ENCODE results near the gene KCNQ1. TPM values are rescaled to one million over a fixed set of nuclear protein-coding genes. Genes with fewer than 3 reads are reported as not detected.

Gene KCNQ1
- total RNA-seq, 2 experiments from 2014 or later, result 9.1 to 10.9 TPM

DNA sequence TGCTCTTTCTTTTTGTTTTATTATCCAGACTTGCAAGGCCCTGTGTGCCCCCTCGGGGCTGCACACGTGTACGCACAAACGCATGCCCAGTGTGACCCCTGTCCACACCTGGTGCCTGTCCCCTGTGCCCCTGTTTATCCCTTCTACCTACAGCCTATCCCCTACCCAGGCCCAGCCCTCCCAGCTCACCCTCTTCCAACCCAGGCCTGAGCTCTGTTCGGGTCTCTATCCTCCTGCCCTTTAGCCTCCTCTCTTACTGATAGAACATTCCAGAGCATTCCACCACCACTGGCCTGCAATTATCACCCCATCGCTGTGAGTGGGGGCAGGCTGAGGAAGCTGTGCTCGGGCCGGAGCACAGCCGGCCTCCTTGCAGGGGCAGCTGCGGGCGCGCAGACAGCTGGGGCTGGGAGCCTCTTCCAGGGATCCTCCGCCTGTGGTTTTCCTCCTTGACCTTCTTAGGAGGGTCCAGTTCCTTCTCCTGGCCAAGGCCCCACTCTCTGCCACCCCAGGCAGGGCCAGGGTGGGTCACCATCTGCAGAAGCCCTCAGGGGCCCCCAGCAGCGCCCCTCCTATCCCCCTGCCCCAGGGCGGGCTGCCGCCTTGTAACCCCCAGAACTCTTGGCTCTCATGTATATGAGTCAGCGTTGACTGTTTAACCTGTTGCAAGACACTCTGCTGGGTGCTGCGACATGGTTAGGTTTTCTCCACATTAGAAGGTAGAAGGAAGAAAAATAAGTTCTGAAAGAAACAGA, 296.7 kb downstream of the KCNQ1 start:
- Mint-ChIP-seq H3K27me3 (no peaks in the 10 kb centered on the region), H3K27ac (no peak overlapping the region), H3K36me3 (ENCODE audit: low read depth) (no peaks in the 10 kb centered on the region), H3K4me1 (no peaks in the 10 kb centered on the region), H3K9me3 (ENCODE audit: low read depth) (no peaks in the 10 kb centered on the region), H3K4me3 (no peak overlapping the region)
- DNase-seq (no peak), ATAC-seq (no peak)
- ChIA-PET POLR2A (no interaction called here), CTCF (no interaction called here)
- intact Hi-C loops (cut with DNase I, micrococcal nuclease), result no loop called here

DNA sequence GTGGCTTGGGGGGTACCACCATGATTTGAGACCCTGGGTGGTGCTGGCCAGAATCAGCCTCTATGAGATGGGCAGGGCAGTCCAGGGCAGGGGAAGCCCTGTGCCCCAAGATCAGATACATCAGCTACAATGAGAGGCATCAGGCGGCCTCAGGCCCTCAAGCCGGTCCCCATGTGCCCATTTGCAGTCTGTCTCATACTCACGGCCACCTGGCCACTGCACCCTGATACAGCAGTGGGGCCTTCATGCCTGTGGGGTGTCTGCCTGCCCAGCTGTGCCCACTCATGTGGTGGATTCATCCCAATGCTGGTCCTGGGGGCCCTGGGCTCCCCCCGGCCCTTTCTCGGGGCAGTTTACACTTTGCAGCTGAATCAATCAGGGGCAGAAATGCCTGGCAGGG, 297.4 kb downstream of the KCNQ1 start:
- ATAC-seq (no peak), DNase-seq (no peak)
- no peaks in the 10 kb centered on the region for H3K9me3 Mint-ChIP-seq (ENCODE audit: low read depth)
- ChIA-PET POLR2A (no interaction called here), CTCF (no interaction called here)
- intact Hi-C loops (cut with DNase I, micrococcal nuclease), result no loop called here
- H3K27ac Mint-ChIP-seq, result no peak overlapping the region
- H3K36me3 Mint-ChIP-seq (ENCODE audit: low read depth), result no peaks in the 10 kb centered on the region
- no peak overlapping the region for H3K4me3 Mint-ChIP-seq
- no peaks in the 10 kb centered on the region for H3K27me3 Mint-ChIP-seq
- H3K4me1 Mint-ChIP-seq, result no peaks in the 10 kb centered on the region

DNA sequence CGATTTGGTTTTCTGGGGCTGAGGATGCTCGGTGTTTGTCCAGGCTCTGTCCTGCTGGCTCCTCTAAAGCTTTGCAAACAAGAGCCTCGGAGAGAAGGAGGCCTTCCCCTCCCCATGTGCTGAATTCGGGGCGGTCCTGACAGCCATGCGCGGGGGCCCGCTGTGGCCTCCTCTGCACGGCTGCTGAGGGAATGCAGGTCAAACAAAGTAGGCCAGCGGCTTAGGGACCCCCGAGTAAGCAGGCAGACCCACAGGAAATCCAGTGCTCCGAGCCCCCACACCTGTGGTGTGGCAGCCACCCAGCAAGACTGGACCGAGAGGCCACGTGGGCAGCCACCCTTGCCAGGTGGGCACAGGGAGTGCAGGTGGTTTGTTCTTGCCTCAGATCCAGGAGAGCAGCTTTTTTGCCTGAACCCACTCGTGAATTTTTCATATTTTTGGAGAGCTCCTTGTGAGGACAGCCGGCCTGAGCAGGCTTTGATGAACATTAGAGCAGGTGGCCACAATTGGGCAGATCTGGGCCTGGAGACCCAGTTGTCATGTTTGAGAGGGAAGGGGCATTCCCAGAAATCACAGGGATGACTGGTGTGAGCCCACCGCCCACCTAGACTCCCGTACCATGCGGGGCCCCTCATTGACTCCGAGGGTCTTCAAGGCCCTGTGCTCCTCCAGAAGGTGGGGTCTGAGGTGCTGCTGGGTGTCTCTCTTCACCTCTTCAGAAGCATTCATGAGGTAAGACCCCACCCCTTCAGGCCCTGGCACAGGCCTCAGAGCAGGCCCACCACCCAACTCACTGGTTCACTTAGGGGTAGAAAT, 298.0 kb downstream of the KCNQ1 start:
- ATAC-seq, result no peak
- Mint-ChIP-seq H3K36me3 (ENCODE audit: low read depth) (no peaks in the 10 kb centered on the region), H3K27ac (no peak overlapping the region), H3K9me3 (ENCODE audit: low read depth) (no peaks in the 10 kb centered on the region), H3K4me3 (no peak overlapping the region), H3K4me1 (no peaks in the 10 kb centered on the region), H3K27me3 (no peaks in the 10 kb centered on the region)
- POLR2A ChIA-PET, result interaction anchor here (0.6 kb wide), 1 partner anchor 332 kb away, joined by 3 read pairs; no protein-coding TSS in a partner anchor
- no peak for DNase-seq
- intact Hi-C loops (cut with DNase I, micrococcal nuclease), result no loop called here
- CTCF ChIA-PET, result no interaction called here

DNA sequence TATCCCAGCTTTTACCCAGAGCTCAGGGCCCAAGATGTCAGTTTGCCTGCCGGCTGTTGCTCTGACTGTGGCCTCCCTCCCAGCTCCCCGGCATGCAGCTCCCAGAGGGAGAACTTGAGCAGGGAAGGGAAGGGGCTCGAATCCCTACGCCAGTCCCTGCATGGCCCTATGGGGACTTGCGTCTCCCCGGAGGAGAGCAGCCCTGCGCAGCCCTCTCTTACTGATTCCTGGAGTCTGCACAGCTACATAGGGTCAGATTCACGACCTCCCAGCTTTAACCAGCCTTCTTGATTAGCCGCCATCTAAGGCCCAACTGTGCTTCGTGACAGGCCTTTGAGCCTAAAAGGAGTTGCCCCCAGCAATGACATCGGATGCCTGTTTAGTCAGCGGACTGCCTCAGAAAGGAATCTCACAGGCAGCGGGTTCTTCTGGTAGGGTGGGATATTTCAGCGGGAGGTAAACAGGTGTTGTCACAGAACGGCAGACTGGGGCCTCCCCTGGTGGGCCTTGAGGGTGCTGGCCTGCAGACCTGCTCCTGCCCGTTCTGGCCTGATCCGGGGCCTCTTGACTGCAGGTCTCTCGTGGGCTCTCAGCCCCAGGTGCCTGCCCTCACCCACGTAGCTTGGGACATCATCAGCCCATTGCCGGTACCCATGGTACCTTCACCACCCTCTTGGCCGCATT, 298.8 kb downstream of the KCNQ1 start:
- H3K36me3 Mint-ChIP-seq (ENCODE audit: low read depth), result no peaks in the 10 kb centered on the region
- intact Hi-C loops (cut with DNase I, micrococcal nuclease), result no loop called here
- ATAC-seq (no peak), DNase-seq (no peak)
- no peaks in the 10 kb centered on the region for H3K27me3 Mint-ChIP-seq
- CTCF ChIA-PET, result no interaction called here
- no peak overlapping the region for H3K4me3 Mint-ChIP-seq
- H3K4me1 Mint-ChIP-seq, result no peaks in the 10 kb centered on the region
- H3K9me3 Mint-ChIP-seq (ENCODE audit: low read depth), result no peaks in the 10 kb centered on the region
- POLR2A ChIA-PET, result interaction anchor here (0.6 kb wide), 1 partner anchor 332 kb away, joined by 3 read pairs; no protein-coding TSS in a partner anchor
- no peak overlapping the region for H3K27ac Mint-ChIP-seq

DNA sequence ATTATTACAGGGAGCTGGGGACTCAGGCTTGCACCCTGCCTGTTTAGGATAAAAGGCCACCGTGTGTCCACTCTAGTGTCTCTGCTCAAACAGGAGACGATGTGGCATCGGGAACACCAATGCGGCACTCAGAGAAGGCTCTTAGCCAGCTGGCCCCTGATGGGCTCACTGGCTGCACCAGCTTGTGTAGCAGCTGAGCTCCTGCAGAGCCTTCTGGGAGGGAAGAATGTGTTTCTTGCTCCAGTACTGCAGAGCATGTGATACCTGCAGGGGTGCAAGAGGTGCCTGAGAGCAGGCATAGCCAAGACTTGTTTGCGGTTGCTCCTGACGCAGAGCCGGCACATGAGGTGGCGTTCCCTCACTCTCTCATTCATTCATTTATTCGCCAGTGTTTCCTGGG, 299.4 kb downstream of the KCNQ1 start:
- ATAC-seq, result no peak
- H3K9me3 Mint-ChIP-seq (ENCODE audit: low read depth), result no peaks in the 10 kb centered on the region
- POLR2A ChIA-PET, result no interaction called here
- intact Hi-C loops (cut with DNase I, micrococcal nuclease), result no loop called here
- no peak overlapping the region for H3K4me3 Mint-ChIP-seq
- H3K27me3 Mint-ChIP-seq, result no peaks in the 10 kb centered on the region
- H3K36me3 Mint-ChIP-seq (ENCODE audit: low read depth), result no peaks in the 10 kb centered on the region
- no peak overlapping the region for H3K27ac Mint-ChIP-seq
- no peak for DNase-seq
- CTCF ChIA-PET, result no interaction called here
- no peaks in the 10 kb centered on the region for H3K4me1 Mint-ChIP-seq

DNA sequence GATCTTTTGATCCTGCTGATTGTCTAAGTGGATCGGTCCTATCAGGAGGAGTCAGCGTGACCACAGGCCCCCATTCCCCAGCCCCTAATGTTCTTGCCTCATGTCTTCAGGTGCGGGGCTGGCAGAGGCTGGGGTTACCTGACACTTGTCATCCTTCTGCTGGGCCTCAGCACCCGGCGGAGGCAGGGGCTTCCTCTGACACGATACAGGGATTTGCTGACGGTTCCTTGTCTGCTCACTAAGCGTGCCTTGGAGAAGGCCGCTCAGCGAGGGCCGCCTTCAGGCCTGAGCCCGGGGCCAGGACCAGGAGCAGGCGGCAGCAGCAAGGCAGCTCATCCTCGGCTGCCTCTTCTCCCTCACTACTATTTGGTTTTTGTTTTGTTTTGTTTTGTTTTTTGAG, 300.7 kb downstream of the KCNQ1 start:
- ATAC-seq (no peak), DNase-seq (no peak)
- H3K27ac Mint-ChIP-seq, result no peak overlapping the region
- CTCF ChIA-PET, result interaction anchor here (0.7 kb wide), 1 partner anchor 159 kb away, joined by 4 read pairs; no protein-coding TSS in a partner anchor
- H3K4me1 Mint-ChIP-seq, result no peaks in the 10 kb centered on the region
- H3K27me3 Mint-ChIP-seq, result no peaks in the 10 kb centered on the region
- no peaks in the 10 kb centered on the region for H3K36me3 Mint-ChIP-seq (ENCODE audit: low read depth)
- H3K9me3 Mint-ChIP-seq (ENCODE audit: low read depth), result no peaks in the 10 kb centered on the region
- intact Hi-C loops (cut with DNase I, micrococcal nuclease), result no loop called here
- POLR2A ChIA-PET, result no interaction called here
- no peak overlapping the region for H3K4me3 Mint-ChIP-seq

DNA sequence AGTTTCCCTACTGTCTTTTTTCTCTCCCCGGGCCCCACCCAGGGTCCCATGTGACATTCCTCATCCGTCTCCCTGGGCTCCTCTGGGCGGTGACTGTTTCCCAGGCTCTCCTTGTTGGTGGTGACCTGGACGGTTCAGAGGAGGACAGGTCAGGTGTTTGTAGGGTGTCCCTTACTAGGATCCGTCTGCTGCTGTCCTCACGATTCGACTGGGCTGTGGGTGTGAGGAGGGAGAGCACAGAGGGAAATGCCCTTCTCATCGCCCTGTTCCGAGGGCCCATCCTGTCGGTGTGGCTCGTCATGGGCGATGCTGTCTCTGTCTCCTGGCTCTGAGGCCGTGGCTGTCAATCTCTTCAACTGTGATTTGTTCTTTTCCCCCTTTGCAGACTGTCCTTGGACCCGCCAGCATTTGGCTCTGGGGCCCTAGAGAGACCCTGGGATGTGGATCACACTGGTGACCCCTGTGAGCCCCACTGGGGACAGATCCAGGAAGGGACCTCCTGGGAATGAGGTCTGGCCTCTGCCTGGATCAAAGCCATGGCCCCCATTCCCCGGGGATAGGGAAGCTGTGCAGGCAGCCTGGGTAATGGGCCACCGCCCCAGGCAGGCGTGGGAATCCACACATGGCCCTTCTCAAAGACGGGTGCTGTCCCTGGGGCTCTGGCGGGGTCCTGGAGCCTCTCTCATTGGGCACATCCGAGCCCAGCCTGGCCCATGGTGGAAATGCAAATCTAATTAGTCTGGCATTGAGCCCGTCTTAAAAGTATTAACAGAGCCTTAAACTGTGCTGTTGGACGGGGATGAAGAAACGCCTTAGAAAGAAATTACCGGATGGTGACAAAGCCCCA, 301.8 kb downstream of the KCNQ1 start:
- no peak for DNase-seq
- intact Hi-C loops (cut with DNase I, micrococcal nuclease), result no loop called here
- H3K27ac Mint-ChIP-seq, result no peak overlapping the region
- CTCF ChIA-PET, result no interaction called here
- H3K4me3 Mint-ChIP-seq, result no peak overlapping the region
- no peaks in the 10 kb centered on the region for H3K9me3 Mint-ChIP-seq (ENCODE audit: low read depth)
- no peak for ATAC-seq
- no peaks in the 10 kb centered on the region for H3K4me1 Mint-ChIP-seq
- POLR2A ChIA-PET, result no interaction called here
- H3K27me3 Mint-ChIP-seq, result no peaks in the 10 kb centered on the region
- no peaks in the 10 kb centered on the region for H3K36me3 Mint-ChIP-seq (ENCODE audit: low read depth)

DNA sequence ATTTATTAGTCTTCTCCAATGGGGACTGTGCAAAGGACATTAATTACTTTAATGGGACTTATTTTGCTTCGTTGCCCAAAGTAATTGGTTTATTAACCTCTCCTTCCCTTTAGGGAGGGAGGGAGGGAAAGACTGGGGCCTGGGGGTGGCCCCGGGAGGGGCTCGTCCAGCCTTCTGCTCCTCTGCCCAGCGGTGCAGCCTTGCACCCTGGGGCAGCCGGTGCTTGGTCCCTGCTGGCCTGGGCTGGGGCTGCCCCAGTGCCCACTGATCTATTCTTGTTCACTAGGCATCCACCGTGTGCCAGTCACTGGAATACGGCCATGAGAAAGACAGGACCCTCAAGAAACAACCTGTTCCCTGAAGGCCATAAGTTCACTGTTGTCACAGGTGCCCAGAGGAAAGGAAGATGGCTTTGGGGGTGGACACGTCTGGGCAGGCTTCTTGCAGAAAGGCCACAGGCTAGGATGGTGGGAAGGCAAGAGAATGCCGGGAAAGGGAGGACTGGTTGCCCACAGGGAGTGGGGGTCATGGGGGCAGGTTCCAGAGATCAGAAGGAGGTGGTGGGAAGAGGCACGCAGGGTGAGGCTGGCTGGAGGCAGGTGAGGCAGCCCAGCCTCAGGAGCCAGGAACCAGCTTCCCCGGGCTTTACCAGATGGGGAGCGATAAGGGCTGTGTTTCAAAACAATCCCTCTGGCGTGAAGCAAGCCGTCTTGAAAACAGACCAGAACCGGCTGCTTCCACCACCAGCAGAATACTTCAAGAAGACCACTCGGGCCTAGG, 302.6 kb downstream of the KCNQ1 start:
- H3K27ac Mint-ChIP-seq, result no peak overlapping the region
- ChIA-PET CTCF (no interaction called here), POLR2A (no interaction called here)

DNA sequence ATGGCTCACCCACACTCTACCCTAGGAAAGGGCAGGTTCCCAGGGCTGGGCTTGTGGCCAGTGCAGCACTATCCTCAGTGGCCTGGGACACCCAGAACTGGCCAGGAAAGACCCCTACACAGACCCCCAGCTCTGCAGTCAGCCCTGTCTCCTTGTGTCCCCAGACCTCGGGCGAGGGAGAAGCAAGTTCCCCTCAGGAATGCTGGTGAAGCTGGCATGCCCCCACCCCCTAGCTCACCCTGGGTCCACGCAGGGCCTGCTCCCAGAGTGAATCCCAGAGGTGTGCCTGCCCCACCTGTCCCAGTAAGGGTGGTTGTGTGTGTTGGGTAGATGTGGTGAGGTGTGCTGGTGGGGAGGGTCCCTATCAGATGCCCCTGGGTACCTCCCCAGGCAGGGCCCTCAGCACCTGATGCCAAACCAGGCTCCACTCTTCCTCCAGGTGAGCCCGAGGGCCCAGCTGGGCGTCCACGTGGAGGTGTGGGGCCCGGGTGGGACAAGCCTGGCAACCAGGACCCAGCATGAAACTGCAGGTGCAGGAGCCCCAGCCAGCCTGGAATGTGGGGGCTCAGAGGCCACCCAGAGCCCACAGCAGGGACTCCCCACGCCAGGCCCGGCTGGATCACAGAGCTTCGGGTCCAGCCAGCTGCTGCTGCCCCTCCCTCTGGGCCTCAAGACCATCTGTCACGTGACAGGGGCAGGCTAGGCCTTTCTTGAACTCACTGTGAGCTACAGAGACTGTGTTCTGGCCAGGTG, 303.4 kb downstream of the KCNQ1 start:
- H3K4me1 Mint-ChIP-seq, result no peaks in the 10 kb centered on the region
- no peak overlapping the region for H3K4me3 Mint-ChIP-seq
- H3K27me3 Mint-ChIP-seq, result no peaks in the 10 kb centered on the region
- ChIA-PET POLR2A (no interaction called here), CTCF (no interaction called here)
- no peaks in the 10 kb centered on the region for H3K9me3 Mint-ChIP-seq (ENCODE audit: low read depth)
- ATAC-seq (no peak), DNase-seq (no peak)
- no peak overlapping the region for H3K27ac Mint-ChIP-seq
- H3K36me3 Mint-ChIP-seq (ENCODE audit: low read depth), result no peaks in the 10 kb centered on the region
- intact Hi-C loops (cut with DNase I, micrococcal nuclease), result no loop called here

More for the DNA sequence above, 302.6 kb downstream of the KCNQ1 start:
- no peaks in the 10 kb centered on the region for H3K9me3 Mint-ChIP-seq (ENCODE audit: low read depth)
- DNase-seq, result no peak
- intact Hi-C loops (cut with DNase I, micrococcal nuclease), result no loop called here
- ATAC-seq, result no peak
- H3K36me3 Mint-ChIP-seq (ENCODE audit: low read depth), result no peaks in the 10 kb centered on the region
- H3K27me3 Mint-ChIP-seq, result no peaks in the 10 kb centered on the region
- H3K4me1 Mint-ChIP-seq, result no peaks in the 10 kb centered on the region
- no peak overlapping the region for H3K4me3 Mint-ChIP-seq

DNA sequence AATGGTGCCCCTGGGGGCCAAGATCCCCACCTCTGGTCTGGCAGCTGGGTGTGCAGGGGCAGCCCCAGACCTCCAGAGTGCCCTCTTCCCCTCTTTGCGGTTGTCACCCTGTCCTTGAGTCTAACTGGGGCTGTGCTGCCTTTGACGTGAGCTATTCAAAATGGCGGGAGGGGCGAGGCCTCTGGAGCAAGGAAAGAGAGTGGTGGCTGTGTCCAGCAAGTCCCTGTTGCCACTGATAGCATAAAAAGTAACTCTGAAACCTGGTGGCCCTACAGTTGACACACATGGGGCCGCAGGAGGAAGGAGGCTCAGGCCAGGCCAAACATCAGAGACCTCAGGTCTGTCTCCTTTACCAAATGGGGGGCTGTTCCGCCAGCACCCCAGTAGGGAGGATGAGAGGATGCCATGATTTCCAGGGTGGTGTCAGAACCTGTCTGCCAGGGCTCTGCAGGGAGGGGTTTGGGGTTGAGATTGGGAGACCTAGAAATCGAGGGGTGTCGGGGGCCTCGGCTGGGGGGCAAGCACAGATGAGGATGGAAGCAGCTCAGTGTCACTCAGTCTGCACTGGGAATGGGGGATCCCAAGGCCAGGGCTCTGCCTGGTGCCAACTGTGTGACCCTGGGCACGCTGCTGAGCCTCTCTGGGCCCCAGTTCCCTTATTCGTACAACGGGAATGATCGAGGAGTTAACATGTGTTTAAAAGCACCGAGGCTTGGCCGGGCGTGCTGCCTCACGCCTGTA, 304.2 kb downstream of the KCNQ1 start:
- Mint-ChIP-seq H3K4me1 (no peaks in the 10 kb centered on the region), H3K27me3 (no peaks in the 10 kb centered on the region), H3K27ac (no peak overlapping the region), H3K36me3 (ENCODE audit: low read depth) (peaks cover 3% of the 10 kb centered on the region), H3K9me3 (ENCODE audit: low read depth) (peaks cover 5% of the 10 kb centered on the region), H3K4me3 (no peak overlapping the region)
- intact Hi-C loops (cut with DNase I, micrococcal nuclease), result no loop called here
- ATAC-seq, result no peak
- CTCF ChIA-PET, result no interaction called here
- no peak for DNase-seq
- POLR2A ChIA-PET, result no interaction called here
